GM12873 (cell line): Measurements from ENCODE around the gene TMIE.

Experiments used
- TF ChIP-seq, protein P1 (sequence below): IDR thresholded peaks from 2 replicates; pipeline ENCODE4 v1.5.1; 2012; ENCODE audit warnings: low read depth, mild to moderate bottlenecking, moderate library complexity, low read length, control low read depth; ENCODE audit not compliant: insufficient read depth; ENCODE audit errors: missing control alignments

The TMIE gene

GRCh38 chr3:46702246-46703012, 1.2 kb downstream of the TMIE start:
- TF ChIP-seq, protein P1, sequence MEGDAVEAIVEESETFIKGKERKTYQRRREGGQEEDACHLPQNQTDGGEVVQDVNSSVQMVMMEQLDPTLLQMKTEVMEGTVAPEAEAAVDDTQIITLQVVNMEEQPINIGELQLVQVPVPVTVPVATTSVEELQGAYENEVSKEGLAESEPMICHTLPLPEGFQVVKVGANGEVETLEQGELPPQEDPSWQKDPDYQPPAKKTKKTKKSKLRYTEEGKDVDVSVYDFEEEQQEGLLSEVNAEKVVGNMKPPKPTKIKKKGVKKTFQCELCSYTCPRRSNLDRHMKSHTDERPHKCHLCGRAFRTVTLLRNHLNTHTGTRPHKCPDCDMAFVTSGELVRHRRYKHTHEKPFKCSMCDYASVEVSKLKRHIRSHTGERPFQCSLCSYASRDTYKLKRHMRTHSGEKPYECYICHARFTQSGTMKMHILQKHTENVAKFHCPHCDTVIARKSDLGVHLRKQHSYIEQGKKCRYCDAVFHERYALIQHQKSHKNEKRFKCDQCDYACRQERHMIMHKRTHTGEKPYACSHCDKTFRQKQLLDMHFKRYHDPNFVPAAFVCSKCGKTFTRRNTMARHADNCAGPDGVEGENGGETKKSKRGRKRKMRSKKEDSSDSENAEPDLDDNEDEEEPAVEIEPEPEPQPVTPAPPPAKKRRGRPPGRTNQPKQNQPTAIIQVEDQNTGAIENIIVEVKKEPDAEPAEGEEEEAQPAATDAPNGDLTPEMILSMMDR: no peak

GRCh38 chr3:46703013-46703520, 1.9 kb downstream of the TMIE start:
- TF ChIP-seq, protein P1: no peak

DNA sequence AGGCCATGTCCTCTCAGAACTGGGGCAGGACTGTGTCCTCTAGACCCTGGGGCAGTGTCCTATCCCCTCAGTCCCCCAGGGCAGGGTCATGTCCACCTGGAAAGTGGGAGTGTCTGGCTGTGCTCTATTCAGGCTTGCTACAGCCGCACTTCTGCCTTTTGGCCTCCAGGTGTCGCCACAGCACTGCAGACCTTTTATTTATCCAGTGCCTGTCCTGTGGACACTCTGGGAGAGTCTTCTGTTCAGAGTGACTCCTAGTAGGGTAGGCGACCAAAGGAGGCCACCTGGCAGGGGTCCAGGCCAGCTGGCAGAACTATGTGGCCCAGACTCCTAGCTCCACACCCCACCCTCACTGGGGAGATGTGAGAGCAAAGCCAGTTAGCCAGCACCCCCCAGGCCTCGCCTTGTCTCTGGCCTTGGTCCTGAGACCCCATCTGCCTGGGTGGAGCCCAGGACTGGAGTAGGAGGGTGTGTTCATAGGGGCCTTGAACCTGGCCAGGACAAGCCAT, 3.9 kb downstream of the TMIE start:
- TF ChIP-seq, protein P1: peak; percentile 96

DNA sequence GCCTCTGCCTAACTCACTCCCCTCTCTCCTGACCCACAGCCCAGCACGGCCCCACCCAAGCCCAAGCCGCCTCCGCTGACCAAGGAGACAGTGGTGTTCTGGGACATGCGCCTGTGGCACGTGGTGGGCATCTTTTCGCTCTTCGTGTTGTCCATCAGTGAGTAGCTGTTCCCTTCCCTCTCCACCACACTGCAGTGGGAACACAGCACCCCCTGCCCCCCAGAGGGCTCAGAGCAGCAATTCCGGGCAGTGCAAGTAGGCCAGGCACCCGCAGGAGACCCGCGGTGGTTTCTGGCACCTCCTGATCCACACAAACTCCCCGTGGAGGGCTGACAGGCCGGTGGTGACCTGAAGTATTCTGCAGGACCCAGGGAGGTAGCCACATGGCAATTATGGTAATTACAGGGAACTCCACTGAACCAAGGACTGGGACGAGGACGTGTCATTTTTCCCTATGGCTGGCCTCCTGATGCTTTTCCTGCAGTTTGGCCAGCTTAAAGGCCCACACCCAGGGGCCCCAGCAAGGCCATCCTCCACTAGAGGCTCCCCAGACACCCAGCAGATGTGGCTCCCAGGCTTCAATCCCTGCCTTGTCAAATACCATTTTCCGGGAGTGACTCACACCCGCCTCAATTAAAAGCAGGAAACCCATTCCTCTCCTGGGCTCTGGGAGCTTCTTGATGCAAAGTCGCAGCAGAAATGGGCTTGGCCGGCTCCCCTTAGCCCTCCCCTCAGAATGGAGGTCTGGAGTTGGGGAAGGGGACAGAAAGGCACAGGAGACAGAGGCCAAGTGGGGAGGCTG, 4.8 kb downstream of the TMIE start:
- TF ChIP-seq, protein P1: no peak

- TF ChIP-seq, protein P1: no peak
These were observed 5.8 kb downstream of the TMIE start for GRCh38 chr3:46706771-46707582.

DNA sequence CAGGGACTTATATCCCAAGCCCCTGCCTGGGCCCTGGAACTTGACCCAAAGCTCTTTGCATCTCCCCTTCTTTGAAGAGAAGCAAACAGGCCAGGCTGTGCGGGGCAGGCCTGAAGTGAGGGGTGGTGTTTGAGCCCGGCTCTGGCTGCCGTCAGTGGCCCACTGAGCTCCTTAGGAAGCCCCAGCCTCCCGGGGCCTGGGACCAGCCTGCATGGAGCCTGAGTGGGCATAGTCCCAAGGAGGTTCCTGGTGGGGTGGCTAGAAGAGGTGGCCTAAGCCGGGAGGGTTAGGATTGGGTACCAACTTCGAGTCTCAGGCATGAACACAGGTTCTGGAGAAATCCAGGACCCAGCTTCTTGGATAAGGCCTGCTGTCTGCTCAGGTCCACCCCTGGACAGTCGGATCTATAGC, 6.4 kb downstream of the TMIE start:
- TF ChIP-seq, protein P1: no peak
